Neuronal stem cell (in vitro differentiated cells): ENCODE data around the gene C2orf92.
A peak's percentile ranks its signal among the peaks of the same experiment; 100 is the strongest.

ENCODE experiments used
- DNase-seq: peaks from one replicate; pipeline ENCODE4 v3.0.0-alpha.2; 2013; ENCODE audit warnings: low spot score
- H2AFZ ChIP-seq: one replicate; pipeline ENCODE4 v1.6.1; 2013; ENCODE audit warnings: mild to moderate bottlenecking, low read length, inconsistent platforms
- H2AK5ac ChIP-seq: 2 replicates; pipeline ENCODE4 v1.6.1; 2013; ENCODE audit warnings: low read depth, mild to moderate bottlenecking, inconsistent platforms, low read length, moderate library complexity, mixed read lengths
- H2BK120ac ChIP-seq: 2 replicates; pipeline ENCODE4 v1.6.1; 2013; ENCODE audit warnings: low read depth, mild to moderate bottlenecking, inconsistent platforms, low read length, moderate library complexity, mixed read lengths
- H2BK12ac ChIP-seq: one replicate; pipeline ENCODE4 v1.6.1; 2013; ENCODE audit warnings: low read length, inconsistent platforms
- H2BK15ac ChIP-seq: 2 replicates; pipeline ENCODE4 v1.6.1; 2013; ENCODE audit warnings: mild to moderate bottlenecking, low read length, inconsistent platforms, mixed read lengths
- H2BK5ac ChIP-seq: one replicate; pipeline ENCODE4 v1.6.1; 2013; ENCODE audit warnings: inconsistent platforms, mild to moderate bottlenecking, low read length, moderate library complexity
- H3K14ac ChIP-seq: one replicate; pipeline ENCODE4 v1.6.1; 2013; ENCODE audit warnings: low read length, inconsistent platforms
- H3K18ac ChIP-seq: 2 replicates; pipeline ENCODE4 v1.6.1; 2013; ENCODE audit warnings: low read length, inconsistent platforms
- H3K23ac ChIP-seq: 2 replicates; pipeline ENCODE4 v1.6.1; 2013; ENCODE audit warnings: low read depth, mild to moderate bottlenecking, mixed read lengths, low read length, inconsistent platforms; ENCODE audit not compliant: poor library complexity
- H3K27ac ChIP-seq: replicated peaks from 3 replicates; pipeline ENCODE4 v1.5.1; 2013; ENCODE audit warnings: low read length, inconsistent platforms
- H3K27me3 ChIP-seq, 3 experiments: 2 replicates each; pipeline ENCODE4 v1.6.1; 2013; ENCODE audit warnings: low read length in 3 of 3, mild to moderate bottlenecking in 2 of 3, inconsistent platforms in 1 of 3, low read depth in 1 of 3, mixed read lengths in 1 of 3, moderate library complexity in 1 of 3; ENCODE audit not compliant: control insufficient read depth in 3 of 3, insufficient read depth in 3 of 3
- H3K36me3 ChIP-seq, 2 donors: replicated peaks in 1 of 2; 2 replicates each; pipeline ENCODE4 v1.6.1; 2013; ENCODE audit warnings: low read length in 2 of 2; ENCODE audit not compliant: control insufficient read depth in 2 of 2, insufficient read depth in 2 of 2
- H3K4ac ChIP-seq: 2 replicates; pipeline ENCODE4 v1.6.1; 2013; ENCODE audit warnings: inconsistent platforms, mild to moderate bottlenecking, low read length, moderate library complexity
- H3K4me1 ChIP-seq, 2 donors: 1 replicate in 1 of 2; 2 replicates in 1 of 2; pipeline ENCODE4 v1.6.1; 2013; ENCODE audit warnings: low read length in 2 of 2, low read depth in 1 of 2; ENCODE audit not compliant: control insufficient read depth in 2 of 2, insufficient read depth in 1 of 2
- H3K4me2 ChIP-seq: one replicate; pipeline ENCODE4 v1.6.1; 2013; ENCODE audit warnings: mild to moderate bottlenecking, low read length, inconsistent platforms; ENCODE audit not compliant: insufficient read depth, poor library complexity, severe bottlenecking
- H3K4me3 ChIP-seq, 2 donors: 2 replicates each; pipeline ENCODE4 v1.5.1; 2013; ENCODE audit warnings: low read length in 2 of 2, mild to moderate bottlenecking in 2 of 2, inconsistent platforms in 1 of 2, moderate library complexity in 1 of 2
- H3K79me1 ChIP-seq: one replicate; pipeline ENCODE4 v1.6.1; 2013; ENCODE audit warnings: low read depth, mild to moderate bottlenecking, inconsistent platforms, low read length, moderate library complexity
- H3K9ac ChIP-seq: one replicate; pipeline ENCODE4 v1.6.1; 2013; ENCODE audit warnings: mild to moderate bottlenecking, low read depth, low read length, inconsistent platforms; ENCODE audit not compliant: poor library complexity
- H3K9me3 ChIP-seq, 2 donors: replicated peaks in 1 of 2; 2 replicates each; pipeline versions ENCODE3 to v1.6.1; 2013; ENCODE audit warnings: low read length in 2 of 2, mild to moderate bottlenecking in 2 of 2, inconsistent platforms in 1 of 2, low read depth in 1 of 2, mixed read lengths in 1 of 2, moderate library complexity in 1 of 2; ENCODE audit not compliant: control insufficient read depth in 2 of 2, insufficient read depth in 1 of 2
- H4K8ac ChIP-seq: one replicate; pipeline ENCODE4 v1.6.1; 2013; ENCODE audit warnings: low read depth, mild to moderate bottlenecking, inconsistent platforms, low read length, moderate library complexity
- H4K91ac ChIP-seq: one replicate; pipeline ENCODE4 v1.6.1; 2013; ENCODE audit warnings: low read length, low read depth, mild to moderate bottlenecking, inconsistent platforms; ENCODE audit not compliant: poor library complexity
- WGBS, 2 donors: extraction: QIAGEN DNeasy Blood & Tissue Kit; methylation state at CpG; one replicate each; pipeline ENCODE4 v1.1.7; 2013; ENCODE audit warnings: missing lambda C conversion rate in 2 of 2, mixed read lengths in 1 of 2; ENCODE audit not compliant: insufficient read length in 2 of 2, insufficient replicate concordance in 1 of 2; ENCODE audit errors: extremely low coverage in 2 of 2; 5-methylcytosine and 5-hydroxymethylcytosine counted together

Gene C2orf92

DNA sequence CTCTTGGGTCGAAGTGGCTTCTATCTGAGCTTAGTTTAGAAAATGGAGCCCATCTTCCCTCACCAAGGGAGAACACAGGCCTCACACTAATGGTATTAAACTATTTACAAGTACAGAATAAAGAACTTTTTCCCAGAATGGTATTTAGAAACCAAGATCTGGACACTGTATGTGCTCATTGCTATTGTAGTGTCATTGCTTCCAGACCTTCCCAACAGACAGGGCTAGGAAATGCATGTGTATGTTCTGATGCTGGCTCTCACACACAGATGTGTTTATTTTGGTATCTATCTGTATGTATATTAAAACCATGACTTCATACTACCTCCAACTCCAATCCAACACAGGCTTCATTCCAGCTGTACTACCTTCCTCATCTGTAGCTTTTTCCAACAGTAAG lies 15.6 kb upstream of the C2orf92 start:
- no CpG with 5 or more reads among the region's 1 CpG for WGBS, 2 donors

GRCh38 chr2:97654309-97654708 lies 15.2 kb upstream of the C2orf92 start:
- no peak overlapping the region for H2BK120ac ChIP-seq
- H3K27ac ChIP-seq, result no peak overlapping the region
- no peak overlapping the region for H2AFZ ChIP-seq
- H2AK5ac ChIP-seq, result no peak overlapping the region
- no peak overlapping the region for H3K4ac ChIP-seq
- H3K9ac ChIP-seq, result no peak overlapping the region
- no peak overlapping the region for H4K91ac ChIP-seq
- H2BK5ac ChIP-seq, result no peak overlapping the region
- H2BK12ac ChIP-seq, result no peak overlapping the region
- no peak overlapping the region for H3K4me3 ChIP-seq
- no peak overlapping the region for H3K23ac ChIP-seq
- no peak overlapping the region for H3K4me2 ChIP-seq
- no peak overlapping the region for H2BK15ac ChIP-seq
- no peak overlapping the region for H3K14ac ChIP-seq
- peaks cover 13 to 20% of the 10 kb centered on the region in 2 donors for H3K9me3 ChIP-seq
- no CpG with 5 or more reads among the region's 5 CpGs for WGBS, 2 donors
- H4K8ac ChIP-seq, result no peak overlapping the region
- no peaks in the 10 kb centered on the region for H3K4me1 ChIP-seq
- peaks cover 6% of the 10 kb centered on the region for H3K79me1 ChIP-seq
- peaks cover 42 to 74% of the 10 kb centered on the region in 2 donors for H3K36me3 ChIP-seq
- no peak for DNase-seq
- no peak overlapping the region for H3K18ac ChIP-seq
- H3K27me3 ChIP-seq, result no peaks in the 10 kb centered on the region

More for the DNA sequence above, 15.6 kb upstream of the C2orf92 start:
- H3K36me3 ChIP-seq, result peaks cover 41 to 74% of the 10 kb centered on the region in 2 donors
- H3K23ac ChIP-seq, result no peak overlapping the region
- no peak overlapping the region for H3K4ac ChIP-seq
- H2BK5ac ChIP-seq, result no peak overlapping the region
- no peak overlapping the region for H3K4me3 ChIP-seq
- no peak overlapping the region for H3K4me2 ChIP-seq
- H3K27me3 ChIP-seq, result no peaks in the 10 kb centered on the region
- no peak overlapping the region for H2BK15ac ChIP-seq
- no peaks in the 10 kb centered on the region for H3K4me1 ChIP-seq
- no peak overlapping the region for H2BK12ac ChIP-seq
- no peak overlapping the region for H4K91ac ChIP-seq
- no peak overlapping the region for H4K8ac ChIP-seq
- no peak for DNase-seq
- no peak overlapping the region for H2BK120ac ChIP-seq
- H3K9me3 ChIP-seq, result peaks cover 13 to 20% of the 10 kb centered on the region in 2 donors
- H3K27ac ChIP-seq, result no peak overlapping the region
- H3K18ac ChIP-seq, result no peak overlapping the region
- H3K79me1 ChIP-seq, result peaks cover 6% of the 10 kb centered on the region
- H3K9ac ChIP-seq, result no peak overlapping the region
- H2AK5ac ChIP-seq, result no peak overlapping the region
- H3K14ac ChIP-seq, result no peak overlapping the region
- H2AFZ ChIP-seq, result no peak overlapping the region

DNA sequence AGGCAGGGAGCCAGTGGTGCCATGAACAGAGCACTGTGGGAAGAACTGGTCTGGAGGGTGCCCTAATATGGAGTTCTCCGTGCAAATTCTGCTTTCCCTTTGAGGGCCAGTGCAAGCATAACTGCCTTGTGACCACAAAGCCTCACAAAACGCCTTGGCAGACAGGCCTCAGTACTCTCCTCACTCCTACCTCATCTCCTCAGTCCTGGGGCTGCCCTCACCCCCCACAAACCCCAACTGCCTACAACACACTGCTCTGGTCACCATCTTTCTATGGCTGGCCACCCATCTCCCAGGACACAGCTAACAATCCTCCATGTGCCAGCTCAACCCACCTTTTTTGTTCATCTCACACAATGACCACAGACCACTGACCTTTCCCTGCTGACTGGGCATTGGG lies 14.7 kb upstream of the C2orf92 start:
- no peak for DNase-seq
- H2BK5ac ChIP-seq, result no peak overlapping the region
- peak overlapping the region; percentile 10 for H3K23ac ChIP-seq
- no peak overlapping the region for H3K9ac ChIP-seq
- peaks cover 13 to 20% of the 10 kb centered on the region in 2 donors for H3K9me3 ChIP-seq
- no peak overlapping the region for H2BK15ac ChIP-seq
- no peak overlapping the region for H2BK12ac ChIP-seq
- no peak overlapping the region for H3K27ac ChIP-seq
- no peak overlapping the region for H4K91ac ChIP-seq
- H3K27me3 ChIP-seq, result no peaks in the 10 kb centered on the region
- peaks cover 7% of the 10 kb centered on the region for H3K79me1 ChIP-seq
- no CpG with 5 or more reads among the region's 2 CpGs for WGBS, 2 donors
- H3K4ac ChIP-seq, result no peak overlapping the region
- H2AFZ ChIP-seq, result no peak overlapping the region
- no peak overlapping the region for H3K14ac ChIP-seq
- no peak overlapping the region for H3K18ac ChIP-seq
- no peaks in the 10 kb centered on the region for H3K4me1 ChIP-seq
- H3K36me3 ChIP-seq, result peaks cover 42 to 73% of the 10 kb centered on the region in 2 donors
- H3K4me2 ChIP-seq, result no peak overlapping the region
- H2AK5ac ChIP-seq, result no peak overlapping the region
- H3K4me3 ChIP-seq, result peak overlapping the region in 1 of 2 donors; percentile 27
- no peak overlapping the region for H4K8ac ChIP-seq
- H2BK120ac ChIP-seq, result no peak overlapping the region

- no peak overlapping the region for H2AK5ac ChIP-seq
- H3K4me2 ChIP-seq, result no peak overlapping the region
- no peak overlapping the region for H4K8ac ChIP-seq
- no peak overlapping the region for H2AFZ ChIP-seq
- H3K27me3 ChIP-seq, result no peaks in the 10 kb centered on the region
- no CpG with 5 or more reads among the region's 7 CpGs for WGBS, 2 donors
- DNase-seq, result no peak
- H3K18ac ChIP-seq, result no peak overlapping the region
- peaks cover 45 to 73% of the 10 kb centered on the region in 2 donors for H3K36me3 ChIP-seq
- peak overlapping the region; percentile 42 for H2BK5ac ChIP-seq
- no peak overlapping the region for H4K91ac ChIP-seq
- H3K9me3 ChIP-seq, result peaks cover 13 to 20% of the 10 kb centered on the region in 2 donors
- peak overlapping the region; percentile 17 for H3K14ac ChIP-seq
- peaks cover 0 to 3% of the 10 kb centered on the region in 2 donors for H3K4me1 ChIP-seq
- H2BK120ac ChIP-seq, result no peak overlapping the region
- no peak overlapping the region for H3K23ac ChIP-seq
- no peak overlapping the region for H3K27ac ChIP-seq
- H3K4me3 ChIP-seq, result no peak overlapping the region
- H3K4ac ChIP-seq, result no peak overlapping the region
- H2BK12ac ChIP-seq, result no peak overlapping the region
- no peak overlapping the region for H2BK15ac ChIP-seq
- no peak overlapping the region for H3K9ac ChIP-seq
- H3K79me1 ChIP-seq, result peaks cover 16% of the 10 kb centered on the region
Measured at GRCh38 chr2:97656129-97656755, 13.3 kb upstream of the C2orf92 start.
